ENCODE data around the gene TNNI2. TPM values are rescaled to one million over a fixed set of nuclear protein-coding genes. Genes with fewer than 3 reads are reported as not detected.
"Not testable (repeated sequence)": the region's sequence is repeated elsewhere in the genome, so short reads cannot be mapped to it uniquely, and the experiment has no call there.

TNNI2 gene
- total RNA-seq, 2 experiments from 2014 or later: 2.5 to 14.3 TPM

- no peaks in the 10 kb centered on the region for H3K9me3 ChIP-seq (ENCODE audit: low read length)
- no peak overlapping the region for H3K4me2 ChIP-seq (ENCODE audit: low read length)
- intact Hi-C loops (cut with micrococcal nuclease; ENCODE audit: unreplicated experiment): loop anchor here (5.0 kb wide), 1 partner anchor 33 kb away; the partner anchor contains the start of gene TNNT3
- H3K36me3 ChIP-seq (ENCODE audit: insufficient read depth, low read length): peaks cover 51% of the 10 kb centered on the region
- no peak overlapping the region for H3K27ac ChIP-seq (ENCODE audit: low read depth, low read length, poor library complexity, severe bottlenecking)
- H3K4me1 ChIP-seq (ENCODE audit: insufficient read depth, low read length, poor library complexity, severe bottlenecking): peaks cover 21% of the 10 kb centered on the region
- ChIA-PET POLR2A (no interaction called here), CTCF (ENCODE audit: unreplicated experiment) (no interaction called here)
- H4K20me1 ChIP-seq (ENCODE audit: insufficient read depth, low read length): no peaks in the 10 kb centered on the region
- no peak overlapping the region for H3K4me3 ChIP-seq (ENCODE audit: low read depth, low read length, poor library complexity, severe bottlenecking)
- no peak overlapping the region for H2AFZ ChIP-seq (ENCODE audit: low read length)
- H3K9me2 ChIP-seq (ENCODE audit: insufficient read depth, low read length): no peaks in the 10 kb centered on the region
- no peak for DNase-seq (ENCODE audit: low spot score)
- BruUV-seq (replicated peaks): no TSS peak
- no peak for TF ChIP-seq CTCF (conservative IDR thresholded peaks at IDR 0.05; ENCODE audit: low read length)
- TF ChIP-seq EZH2phosphoT487 (IDR thresholded peaks at IDR 0.05; ENCODE audit: borderline replicate concordance, low read depth, low read length): no peak
- no peaks in the 10 kb centered on the region for H3K79me2 ChIP-seq (ENCODE audit: insufficient read depth, low read depth, low read length)
These were observed 45.5 kb downstream of the TNNI2 start for GRCh38 chr11:1884303-1884700.

GRCh38 chr11:1886551-1886950 is 47.8 kb downstream of the TNNI2 start:
- BruUV-seq (replicated peaks); intact Hi-C loops (cut with micrococcal nuclease; ENCODE audit: unreplicated experiment); H3K4me3 ChIP-seq (ENCODE audit: low read depth, low read length, poor library complexity, severe bottlenecking); H2AFZ ChIP-seq (ENCODE audit: low read length); H4K20me1 ChIP-seq (ENCODE audit: insufficient read depth, low read length); DNase-seq (ENCODE audit: low spot score); H3K4me2 ChIP-seq (ENCODE audit: low read length); H3K79me2 ChIP-seq (ENCODE audit: insufficient read depth, low read depth, low read length); H3K9me2 ChIP-seq (ENCODE audit: insufficient read depth, low read length); H3K9me3 ChIP-seq (ENCODE audit: low read length); POLR2A ChIA-PET; H3K27ac ChIP-seq (ENCODE audit: low read depth, low read length, poor library complexity, severe bottlenecking); CTCF ChIA-PET (ENCODE audit: unreplicated experiment): not testable (repeated sequence)
- H3K36me3 ChIP-seq (ENCODE audit: insufficient read depth, low read length): peaks cover 51% of the 10 kb centered on the region
- H3K4me1 ChIP-seq (ENCODE audit: insufficient read depth, low read length, poor library complexity, severe bottlenecking): peaks cover 13% of the 10 kb centered on the region

GRCh38 chr11:1887451-1888346 is 48.9 kb downstream of the TNNI2 start:
- Histone ChIP-seq H4K20me1 (ENCODE audit: insufficient read depth, low read length) (no peaks in the 10 kb centered on the region), H3K4me2 (ENCODE audit: low read length) (no peak overlapping the region), H3K4me3 (ENCODE audit: low read depth, low read length, poor library complexity, severe bottlenecking) (no peak overlapping the region), H3K9me3 (ENCODE audit: low read length) (no peaks in the 10 kb centered on the region), H3K9me2 (ENCODE audit: insufficient read depth, low read length) (no peaks in the 10 kb centered on the region), H3K79me2 (ENCODE audit: insufficient read depth, low read depth, low read length) (no peaks in the 10 kb centered on the region), H3K36me3 (ENCODE audit: insufficient read depth, low read length) (peaks cover 51% of the 10 kb centered on the region), H3K4me1 (ENCODE audit: insufficient read depth, low read length, poor library complexity, severe bottlenecking) (peaks cover 1% of the 10 kb centered on the region), H3K27ac (ENCODE audit: low read depth, low read length, poor library complexity, severe bottlenecking) (no peak overlapping the region), H2AFZ (ENCODE audit: low read length) (no peak overlapping the region)
- intact Hi-C loops (cut with micrococcal nuclease; ENCODE audit: unreplicated experiment): no loop called here
- ChIA-PET CTCF (ENCODE audit: unreplicated experiment) (no interaction called here), POLR2A (no interaction called here)
- TF ChIP-seq CTCF (conservative IDR thresholded peaks at IDR 0.05; ENCODE audit: low read length) (no peak), EZH2phosphoT487 (IDR thresholded peaks at IDR 0.05; ENCODE audit: borderline replicate concordance, low read depth, low read length) (no peak)
- no TSS peak for BruUV-seq (replicated peaks)
- no peak for DNase-seq (ENCODE audit: low spot score)

Data from OCI-LY7 (cell line).